DMS153 treated with DMSO at 0.1 percent for 48 hours (cell line): ENCODE measurements around the gene SLC5A12.

Experiments
- DNase-seq: peaks from one replicate; lab custom pipeline; 2025; ENCODE audit not compliant: unreplicated experiment; lab: John Stamatoyannopoulos, UW

Gene SLC5A12

DNA sequence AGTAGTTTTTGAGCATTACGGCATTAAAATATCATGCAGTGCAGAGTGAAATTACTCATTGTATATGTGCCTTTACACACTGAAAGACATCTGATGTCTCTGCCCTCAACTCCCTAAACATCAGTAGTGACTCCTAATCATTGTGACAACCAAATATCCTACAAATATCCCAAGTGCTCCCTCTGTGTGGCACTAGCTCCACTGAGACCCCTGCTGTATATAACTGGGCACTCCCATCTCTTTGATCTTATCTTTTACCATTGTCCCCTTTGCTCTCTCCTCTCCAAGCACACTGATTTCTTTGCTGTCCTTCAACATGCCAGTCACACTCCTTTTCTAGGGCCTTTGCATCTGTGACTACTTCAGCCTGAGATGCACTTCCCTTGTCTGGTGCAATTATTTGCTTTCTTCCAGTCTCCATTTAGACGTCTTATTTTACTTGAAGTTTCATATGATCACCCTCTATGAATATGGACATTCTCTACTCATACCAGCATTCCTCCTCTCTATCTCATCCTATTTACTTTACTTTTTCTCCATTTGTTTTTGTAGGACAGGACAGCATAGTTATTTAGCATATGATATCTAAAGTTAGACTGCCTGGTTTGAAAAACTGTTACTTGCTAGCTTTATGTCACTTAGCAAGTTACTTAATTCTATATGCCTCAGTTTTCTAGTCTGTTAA is 2.4 kb downstream of the SLC5A12 start:
- no peak for DNase-seq

DNA sequence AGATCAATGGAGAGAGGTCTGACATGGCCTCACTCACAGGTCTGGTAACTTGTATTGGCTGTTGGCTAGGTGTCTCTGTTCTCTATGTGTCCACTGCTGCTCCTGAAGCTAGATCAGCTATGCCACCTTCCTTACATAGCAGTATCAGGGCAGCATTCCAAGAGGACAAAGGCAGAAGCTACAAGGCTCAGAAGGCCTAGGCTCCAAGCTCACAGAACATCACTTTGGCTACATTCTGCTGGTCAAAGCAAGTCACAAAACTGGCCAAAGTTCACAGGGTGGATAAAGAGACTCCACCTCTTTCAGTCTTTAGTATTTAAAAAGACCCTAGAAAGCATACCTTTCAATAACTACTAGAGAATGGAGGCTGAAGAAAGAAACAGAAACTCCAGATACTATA is 4.1 kb downstream of the SLC5A12 start:
- DNase-seq = no peak

DNA sequence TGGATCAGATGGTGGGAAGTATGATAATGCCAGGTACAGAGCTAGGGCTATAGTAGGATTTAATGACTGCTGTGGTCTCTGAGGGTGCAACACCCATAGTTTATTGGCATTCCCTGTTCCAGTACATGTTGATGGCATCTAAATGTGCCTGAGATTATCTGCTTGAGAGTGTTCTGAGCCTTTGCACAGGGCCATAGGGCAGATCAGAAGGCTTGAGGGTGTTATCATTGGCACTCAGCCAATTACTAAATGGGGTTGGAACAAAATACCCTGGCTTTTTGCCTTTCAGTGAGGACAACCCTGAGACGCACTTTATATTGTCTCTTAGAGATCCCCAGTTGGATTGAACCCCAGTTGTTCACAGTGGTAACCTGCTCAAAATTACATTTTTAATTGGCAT is 6.7 kb downstream of the SLC5A12 start:
- peak; percentile 6 for DNase-seq

DNA sequence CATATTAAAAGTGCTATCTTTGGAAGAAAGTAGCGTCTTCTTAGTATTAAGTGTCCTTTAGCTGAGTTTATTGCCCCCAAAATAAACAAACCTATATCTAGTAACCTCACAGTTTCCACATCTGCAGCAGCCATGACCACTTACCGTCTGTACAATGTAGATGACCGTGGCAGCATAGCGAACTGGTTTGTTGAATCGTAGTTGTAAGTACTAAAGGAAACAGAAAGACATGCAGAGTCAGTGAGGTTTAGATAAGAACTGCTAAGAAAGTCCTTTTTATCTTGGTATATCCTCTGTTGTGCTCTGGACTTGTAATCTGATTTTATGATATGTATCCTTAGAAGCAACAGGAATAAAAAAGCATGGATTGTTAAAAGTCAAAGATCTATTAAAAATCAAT is 9.4 kb downstream of the SLC5A12 start:
- no peak for DNase-seq

DNA sequence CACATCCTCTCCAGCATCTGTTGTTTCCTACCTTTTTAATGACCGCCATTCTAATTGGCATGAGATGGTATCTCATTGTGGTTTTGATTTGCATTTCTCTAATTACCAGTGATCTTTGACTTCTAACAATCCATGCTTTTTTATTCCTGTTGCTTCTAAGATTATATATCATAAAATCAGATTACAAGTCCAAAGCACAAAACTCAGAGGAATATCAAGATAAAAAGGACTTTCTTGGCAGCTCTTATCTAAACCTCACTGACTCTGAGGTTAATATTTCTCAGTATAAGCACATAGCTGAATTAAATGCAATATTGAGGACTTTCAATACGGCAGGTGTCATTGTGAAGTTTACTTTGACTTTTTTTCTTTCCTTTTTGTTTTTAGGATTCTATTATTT is 11.4 kb downstream of the SLC5A12 start:
- no peak for DNase-seq

DNA sequence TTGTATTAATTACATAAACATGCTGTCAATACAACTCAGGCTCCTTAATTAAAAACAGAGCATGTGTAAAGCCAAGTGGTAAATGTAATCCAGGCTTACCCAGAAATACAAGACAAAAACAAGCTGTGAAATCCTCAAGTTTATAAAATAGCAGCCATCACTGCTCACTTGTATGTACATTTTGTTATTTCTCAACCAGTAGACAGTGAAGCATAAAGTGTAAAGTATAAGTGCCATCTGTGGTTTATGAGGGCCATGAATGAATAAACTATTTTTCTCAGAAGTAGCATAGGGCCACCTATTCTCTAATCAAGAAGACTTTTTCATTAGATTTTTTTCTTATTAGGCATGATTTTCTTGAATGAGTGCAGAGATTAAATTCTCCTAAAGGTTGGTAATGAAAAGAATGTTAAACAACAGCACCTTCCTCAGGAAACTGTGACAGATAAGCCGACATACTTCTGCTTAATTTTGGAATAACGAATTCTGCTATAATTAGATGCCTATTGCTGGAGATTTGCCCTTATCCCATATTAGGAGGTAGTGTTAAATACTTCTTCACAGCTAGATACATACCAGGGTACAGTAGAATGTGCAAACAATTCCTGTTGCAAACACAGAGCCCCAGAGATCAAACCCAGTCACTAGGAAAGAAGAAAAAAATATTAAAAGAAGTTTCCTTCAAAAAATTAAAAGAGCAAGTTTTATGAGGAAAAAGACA is 13.0 kb downstream of the SLC5A12 start:
- DNase-seq = no peak

DNA sequence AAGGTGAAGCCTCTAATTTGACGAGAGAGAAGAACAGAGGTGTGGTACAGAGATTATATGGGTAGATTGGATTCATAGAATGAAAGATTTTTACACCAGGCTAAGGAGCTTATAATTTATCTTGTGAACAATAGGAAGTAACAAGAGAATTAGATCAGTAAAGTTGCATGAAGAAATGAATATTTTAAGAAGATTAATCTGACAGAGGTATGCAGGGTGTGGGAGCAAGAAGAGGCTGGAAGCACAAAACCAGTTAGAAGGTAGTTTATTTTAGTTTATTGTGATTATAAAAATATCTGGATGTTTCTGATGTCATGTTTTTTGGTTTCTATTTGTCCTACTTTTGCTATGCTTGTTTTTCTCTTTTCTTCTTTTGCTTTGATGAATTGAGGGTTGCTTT is 15.7 kb downstream of the SLC5A12 start:
- DNase-seq = no peak

DNA sequence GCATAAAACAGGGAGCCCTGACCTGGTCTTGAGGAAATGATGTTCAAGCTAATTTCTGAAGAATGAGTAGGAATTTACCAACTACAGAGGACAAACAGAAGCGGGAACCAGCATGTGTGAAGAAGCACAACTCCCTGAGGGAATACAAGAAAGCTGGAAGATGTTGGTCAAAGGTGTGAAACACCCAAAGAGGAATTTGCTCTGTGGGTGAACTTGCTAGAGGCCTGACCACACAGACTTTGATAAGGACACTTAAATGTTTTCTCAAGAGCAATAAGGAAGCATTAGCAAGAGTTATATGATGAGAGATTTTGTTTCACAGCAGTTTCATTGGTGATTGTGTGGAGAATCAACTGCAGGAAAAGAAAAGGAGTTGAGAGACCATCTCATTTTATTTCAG is 17.6 kb downstream of the SLC5A12 start:
- DNase-seq = no peak

DNA sequence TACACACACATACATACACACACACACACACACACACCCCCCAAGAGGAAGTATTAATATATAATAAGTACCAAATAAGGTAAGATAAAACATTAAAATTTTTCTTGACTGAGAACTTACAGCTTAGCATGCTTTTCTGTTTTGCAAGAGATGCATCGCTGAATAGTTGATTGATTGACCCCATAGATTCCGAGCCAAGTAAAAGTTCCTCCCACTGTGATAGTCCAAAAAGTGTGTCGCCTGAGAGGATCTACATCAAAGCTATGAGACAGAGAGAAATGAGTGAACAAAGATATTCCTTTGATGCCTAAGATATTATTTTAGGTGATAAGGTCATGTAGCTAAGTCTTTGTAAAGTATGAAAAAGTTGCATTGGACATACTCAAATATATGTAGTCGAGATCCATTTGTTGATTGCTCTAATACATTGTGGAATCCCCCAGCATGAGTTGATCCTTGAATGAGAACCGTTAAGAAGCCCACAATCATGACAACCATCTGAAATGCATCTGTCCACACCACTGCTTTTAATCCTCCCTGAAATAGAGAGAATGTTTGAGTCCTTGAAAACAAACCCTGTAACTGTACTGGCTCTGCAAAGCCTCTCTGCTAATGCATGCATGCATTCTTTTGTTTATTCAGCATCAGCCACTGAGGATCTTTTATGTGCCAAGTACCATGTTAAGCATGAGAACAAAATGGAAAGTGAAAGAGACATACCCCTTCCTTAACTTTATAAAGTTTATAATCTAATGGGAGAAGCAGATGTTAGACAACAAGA is 18.3 kb downstream of the SLC5A12 start:
- DNase-seq = no peak

DNA sequence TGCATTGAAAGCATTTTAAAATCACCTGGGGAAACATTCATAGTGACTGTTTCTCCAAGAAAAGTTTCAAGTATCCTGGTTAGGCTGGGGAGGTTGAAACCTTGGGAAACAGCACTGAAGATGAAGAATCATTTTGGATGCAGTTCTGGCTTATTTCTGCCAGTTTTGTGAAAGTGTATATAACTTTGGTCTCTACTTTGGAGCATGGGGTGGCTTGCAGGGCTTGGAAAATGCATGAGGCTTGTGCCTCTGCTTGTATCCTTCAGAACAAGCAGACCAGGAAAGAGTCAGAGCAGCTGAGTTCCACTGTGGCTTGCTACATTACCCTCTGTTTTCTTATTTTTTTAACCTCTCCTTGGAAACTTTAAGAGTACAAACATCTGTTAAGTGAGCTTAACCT is 19.5 kb downstream of the SLC5A12 start:
- no peak for DNase-seq

DNA sequence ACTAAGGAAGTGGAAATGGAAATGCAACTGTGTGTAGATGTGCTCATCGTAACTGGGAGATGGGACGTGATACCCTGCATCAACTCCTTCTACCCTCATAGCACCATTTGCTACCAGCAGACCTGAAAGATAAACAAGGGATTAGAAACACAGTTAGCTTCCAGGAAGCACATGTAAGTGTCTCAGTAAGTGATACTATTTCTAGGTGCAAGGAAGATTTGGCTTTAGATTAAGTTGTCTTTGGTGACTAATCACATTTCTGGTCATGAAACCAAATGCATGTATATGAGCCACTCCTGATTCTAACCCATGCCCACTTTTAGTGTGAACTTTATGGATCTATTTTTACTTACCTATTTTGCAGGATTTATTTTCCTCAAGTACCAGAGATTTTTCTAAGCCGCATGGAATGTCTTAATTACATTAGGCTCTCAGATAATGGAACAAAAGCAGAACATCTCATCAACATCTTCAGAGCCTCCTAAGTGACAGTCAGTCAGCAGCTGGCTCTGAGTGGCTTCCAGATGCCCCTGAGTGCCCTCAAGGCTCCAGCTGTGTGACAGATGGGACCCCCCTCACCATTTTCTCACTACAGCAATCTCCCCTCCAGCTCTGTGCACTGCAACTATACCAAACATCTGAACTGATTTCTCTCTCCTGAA is 21.2 kb downstream of the SLC5A12 start:
- DNase-seq = no peak

DNA sequence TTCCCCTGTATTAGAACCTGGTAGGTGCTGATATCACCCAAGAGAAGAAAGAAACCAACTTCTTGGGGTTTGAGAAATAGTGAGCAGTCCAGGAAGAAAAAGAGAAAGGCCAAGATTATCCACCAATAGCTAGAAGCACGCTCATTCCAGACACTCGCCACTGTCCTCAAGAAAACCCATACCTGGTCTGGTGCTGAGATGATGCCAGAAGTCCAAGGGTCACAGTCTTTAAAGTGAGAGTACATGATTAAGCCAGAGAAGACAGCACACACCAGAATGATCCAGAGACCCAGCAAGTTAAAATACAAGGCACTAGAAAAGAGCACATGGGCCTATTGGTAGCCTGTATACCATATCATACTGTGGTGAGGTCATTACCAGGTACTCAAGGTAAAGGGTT is 23.6 kb downstream of the SLC5A12 start:
- no peak for DNase-seq

DNA sequence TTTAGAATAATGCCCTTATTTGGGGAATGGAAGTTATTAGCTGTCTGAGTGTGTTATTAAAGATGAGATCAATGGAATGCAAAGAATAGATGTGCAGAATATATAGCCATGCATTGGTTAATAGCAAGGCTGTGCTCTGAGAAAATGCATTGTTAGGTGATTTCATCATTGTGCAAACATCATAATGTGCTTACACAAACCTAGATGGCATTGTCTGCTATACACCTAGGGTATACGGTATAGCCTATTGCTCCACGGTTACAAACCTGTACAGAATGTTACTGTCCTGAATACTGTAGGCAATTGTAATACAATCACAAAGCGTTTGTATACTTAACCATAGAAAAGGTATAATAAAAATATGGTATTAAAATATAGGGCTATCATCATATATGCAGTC is 25.5 kb downstream of the SLC5A12 start:
- peak; percentile 4 for DNase-seq

DNA sequence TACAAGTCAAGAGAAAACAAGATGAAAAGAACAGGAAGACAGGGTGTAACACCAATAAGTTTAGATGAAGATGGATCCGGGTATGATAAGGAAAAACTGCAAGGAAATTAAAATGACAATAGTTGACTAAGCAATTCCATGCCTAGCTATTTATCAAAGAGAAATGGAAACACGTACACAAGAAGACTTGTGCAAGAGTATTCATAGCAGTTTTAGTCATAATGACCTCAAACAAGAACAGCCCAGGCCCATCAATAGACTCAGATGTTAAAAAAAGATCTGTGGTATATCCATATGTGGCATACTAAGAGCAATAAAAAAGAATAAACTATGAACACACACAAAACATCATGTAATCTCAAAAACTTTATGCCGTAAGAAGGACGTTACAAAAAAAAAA is 33.2 kb downstream of the SLC5A12 start:
- DNase-seq = no peak

DNA sequence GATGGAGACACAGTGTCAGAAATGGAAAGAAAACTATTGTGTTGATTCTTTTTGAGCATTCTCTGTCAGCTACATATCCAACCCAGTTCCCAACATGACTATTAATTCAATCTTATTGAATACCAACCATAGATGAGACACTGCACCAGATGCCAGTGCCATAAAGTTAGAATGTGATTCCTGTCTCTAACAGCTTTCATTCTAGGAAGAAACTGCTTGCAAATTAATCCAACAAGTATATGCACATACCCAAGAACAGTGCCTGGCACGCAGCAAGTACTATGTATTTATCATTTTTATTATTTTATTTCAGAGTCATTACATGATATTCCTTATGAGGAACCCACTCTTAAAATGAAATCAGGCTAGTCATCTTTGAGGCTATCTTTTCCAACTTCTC is 34.5 kb downstream of the SLC5A12 start:
- no peak for DNase-seq

DNA sequence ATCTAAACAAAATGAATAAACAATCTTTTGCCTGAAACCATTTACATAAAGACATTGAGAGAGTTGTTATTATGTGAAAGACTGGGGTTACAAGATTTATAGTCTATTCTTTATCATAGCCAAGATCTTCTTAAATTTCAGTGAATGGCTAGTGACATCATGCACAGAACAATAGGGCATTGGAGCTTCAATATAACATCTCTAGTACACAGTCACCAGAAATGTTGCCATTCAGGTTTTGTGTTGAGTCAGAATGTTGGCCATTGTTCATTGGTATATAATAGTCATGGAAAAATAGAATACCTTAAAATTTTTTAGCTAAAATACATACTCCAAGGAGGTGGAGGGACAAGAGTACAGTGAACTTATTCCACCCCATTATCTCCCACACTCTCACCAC is 44.3 kb downstream of the SLC5A12 start:
- DNase-seq = no peak

DNA sequence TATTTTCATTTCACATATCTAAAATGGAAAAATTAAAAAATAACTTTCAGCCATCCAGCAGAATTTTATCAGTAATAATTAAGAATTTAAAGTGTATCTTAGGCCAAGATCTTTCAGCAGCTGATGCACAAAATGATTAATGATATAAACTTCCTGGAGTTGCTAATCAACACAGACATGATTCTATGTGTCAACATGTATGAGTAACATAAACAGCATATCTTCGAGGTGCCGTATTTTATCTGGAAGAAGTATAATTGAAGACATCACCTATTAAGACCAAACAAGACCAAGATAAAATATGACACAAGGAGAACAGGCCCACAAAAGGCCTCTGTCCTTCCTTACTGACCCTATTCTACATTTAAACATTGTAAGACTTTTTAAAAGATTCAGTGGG is 45.2 kb downstream of the SLC5A12 start:
- no peak for DNase-seq

DNA sequence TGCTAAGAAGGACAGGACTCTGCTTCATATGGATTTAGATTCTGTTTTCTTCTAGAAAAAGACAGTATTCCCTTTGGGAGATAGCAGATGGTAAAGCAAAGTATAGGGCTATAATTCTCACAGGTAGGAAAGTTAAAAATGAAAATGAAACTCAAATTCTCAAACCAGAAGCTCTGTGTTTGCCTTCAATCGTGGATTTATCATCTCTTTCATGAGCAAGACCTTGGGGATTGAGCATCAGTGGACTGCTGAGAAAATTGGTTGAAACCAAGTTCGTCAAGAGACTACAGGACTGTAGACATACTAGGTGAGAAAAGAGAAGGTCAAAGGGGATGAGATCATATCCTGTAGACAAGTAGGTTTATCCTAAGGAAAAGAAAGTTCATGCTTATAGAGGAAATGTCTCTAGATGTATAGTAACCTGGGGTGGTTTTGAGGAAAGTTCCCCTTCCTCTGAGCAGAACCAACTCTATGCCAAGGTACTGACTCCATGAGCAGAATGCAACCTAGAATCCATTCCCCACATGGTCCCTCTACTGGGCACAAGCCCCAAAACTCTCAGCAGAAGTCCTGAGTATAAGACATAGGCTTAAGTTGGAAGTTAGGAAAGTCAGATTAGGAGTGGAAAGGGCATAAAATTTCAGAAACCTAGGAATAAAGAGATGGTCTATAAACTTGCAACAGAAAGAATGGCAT is 46.5 kb downstream of the SLC5A12 start:
- no peak for DNase-seq

DNA sequence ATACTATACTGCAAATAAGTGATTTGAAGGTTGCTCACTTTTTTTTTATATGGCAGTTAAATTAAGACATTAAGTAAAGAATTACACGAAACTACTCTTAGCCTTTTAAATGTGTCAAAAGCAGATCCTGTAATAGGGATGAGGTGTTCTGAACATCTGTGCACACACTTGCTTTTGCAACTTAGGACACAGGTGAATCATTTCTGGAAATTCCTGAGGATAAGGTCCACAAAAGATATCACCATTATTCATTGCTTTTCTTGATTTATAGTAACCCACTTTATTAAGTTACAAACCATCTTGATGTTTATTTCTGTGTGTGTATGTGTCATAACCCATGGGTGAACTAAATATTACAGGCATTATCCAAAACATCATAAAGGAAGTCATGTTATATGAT is 55.9 kb downstream of the SLC5A12 start:
- no peak for DNase-seq

DNA sequence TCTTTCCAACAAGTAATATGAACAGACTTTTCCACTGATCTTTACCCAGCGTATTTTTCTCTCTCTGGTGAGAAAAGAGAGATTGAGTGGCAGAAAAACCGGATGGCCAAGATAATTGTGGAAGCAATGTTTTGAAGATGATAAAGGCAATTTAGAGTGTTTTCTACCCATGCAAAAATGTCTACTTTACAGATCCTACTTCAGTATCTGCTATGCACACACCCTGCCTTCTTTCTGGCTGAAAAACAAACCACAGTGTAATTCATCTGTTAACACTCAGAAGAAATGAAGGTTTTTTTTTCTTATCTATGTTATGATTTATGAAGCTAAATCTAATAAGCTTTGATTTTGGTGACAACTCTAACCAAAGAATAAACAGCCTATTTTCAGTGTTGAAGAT is 56.8 kb downstream of the SLC5A12 start:
- no peak for DNase-seq

DNA sequence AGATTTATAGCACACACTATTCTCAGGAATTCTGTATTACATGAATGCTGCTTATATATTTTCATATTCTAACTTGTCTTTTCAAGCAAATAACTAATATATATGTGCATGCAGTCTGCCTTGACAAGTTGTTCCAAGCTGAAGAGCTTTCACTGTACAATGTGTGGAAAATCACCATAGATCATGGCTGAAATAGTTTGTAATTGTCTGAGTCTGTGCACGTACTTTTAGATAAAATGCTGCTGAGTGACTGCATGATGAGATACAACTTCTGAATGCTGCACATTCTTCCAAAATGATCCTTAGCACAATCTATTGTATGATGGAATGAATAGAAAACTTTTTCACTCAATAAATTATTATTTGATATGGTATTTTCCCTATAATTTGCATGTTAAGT is 58.9 kb downstream of the SLC5A12 start:
- no peak for DNase-seq
